ENCODE data around the gene BCL11B.
"Not testable (repeated sequence)": the region's sequence is repeated elsewhere in the genome, so short reads cannot be mapped to it uniquely, and the experiment has no call there.

The BCL11B gene

DNA sequence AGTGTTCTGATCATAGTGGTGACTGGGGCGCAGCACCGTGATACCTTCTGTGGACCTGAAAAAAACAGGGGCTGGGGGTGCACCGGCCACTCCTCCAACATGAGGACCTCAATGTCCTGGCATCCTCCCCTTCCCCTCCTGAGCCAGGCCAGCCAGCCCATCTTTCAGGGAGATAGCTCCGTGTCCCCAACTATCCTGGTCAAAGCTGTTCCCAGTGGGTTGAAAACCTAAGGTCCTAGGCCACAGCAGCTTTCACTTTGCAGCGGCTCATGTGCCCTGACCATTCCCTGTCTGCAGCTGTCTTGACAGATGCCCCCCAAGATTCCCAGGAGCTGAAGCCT is 75.7 kb downstream of the BCL11B start:
- no peak overlapping the region for H3K4me3 Mint-ChIP-seq

DNA sequence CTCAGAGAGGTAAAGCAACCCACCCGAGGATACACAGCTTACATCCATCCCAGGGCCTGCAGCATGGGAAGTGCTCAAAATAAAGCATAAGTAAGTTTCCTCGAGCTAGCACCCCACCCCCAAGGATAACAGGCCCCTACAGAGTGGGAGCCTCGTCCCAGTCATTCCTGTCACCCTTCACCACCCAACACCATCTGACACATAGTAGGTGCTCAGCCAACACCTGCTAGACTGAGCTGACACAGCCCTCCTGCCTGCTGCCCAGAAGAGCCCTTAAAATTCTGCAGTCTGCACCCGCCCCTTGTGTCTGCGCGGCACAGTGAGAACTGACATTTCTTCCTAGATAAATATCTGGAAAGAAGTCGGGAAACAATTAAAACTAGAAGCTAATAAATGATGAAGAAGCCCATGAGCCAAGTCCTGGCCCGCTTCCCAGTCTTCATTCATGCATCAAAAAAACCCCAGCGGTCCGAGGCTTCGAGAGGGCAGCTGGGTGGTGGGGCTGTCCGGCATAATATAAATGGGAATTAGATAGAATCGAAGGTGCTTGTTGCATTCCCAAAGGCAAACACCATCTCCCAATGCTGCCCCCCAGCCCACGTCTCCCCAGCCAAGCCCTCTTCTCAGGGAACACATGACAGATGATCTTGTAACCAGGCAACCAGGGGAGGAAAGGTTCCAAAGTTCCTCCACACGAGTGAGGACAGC is 76.2 kb downstream of the BCL11B start:
- Mint-ChIP-seq H3K27me3 (peaks cover 0 to 10% of the 10 kb centered on the region in 2 donors), H3K36me3 (no peaks in the 10 kb centered on the region), H3K4me1 (no peaks in the 10 kb centered on the region), H3K9me3 (no peaks in the 10 kb centered on the region), H3K4me3 (no peak overlapping the region), H3K27ac (no peak overlapping the region)
- ATAC-seq (replicated peaks) (no peak), DNase-seq (no peak)

More for the DNA sequence above, 75.7 kb downstream of the BCL11B start:
- DNase-seq (no peak), ATAC-seq (replicated peaks) (no peak)
- Mint-ChIP-seq H3K4me1 (no peaks in the 10 kb centered on the region), H3K36me3 (no peaks in the 10 kb centered on the region), H3K27ac (no peak overlapping the region), H3K9me3 (no peaks in the 10 kb centered on the region), H3K27me3 (peaks cover 0 to 7% of the 10 kb centered on the region in 2 donors)

GRCh38 chr14:99194736-99195135 is 77.3 kb downstream of the BCL11B start:
- H3K4me1 Mint-ChIP-seq, result no peaks in the 10 kb centered on the region
- ATAC-seq (replicated peaks) (no peak), DNase-seq (no peak)
- peaks cover 0 to 10% of the 10 kb centered on the region in 2 donors for H3K27me3 Mint-ChIP-seq
- H3K27ac Mint-ChIP-seq, result no peak overlapping the region
- H3K36me3 Mint-ChIP-seq, result no peaks in the 10 kb centered on the region
- H3K4me3 Mint-ChIP-seq, result no peak overlapping the region
- H3K9me3 Mint-ChIP-seq, result no peaks in the 10 kb centered on the region

DNA sequence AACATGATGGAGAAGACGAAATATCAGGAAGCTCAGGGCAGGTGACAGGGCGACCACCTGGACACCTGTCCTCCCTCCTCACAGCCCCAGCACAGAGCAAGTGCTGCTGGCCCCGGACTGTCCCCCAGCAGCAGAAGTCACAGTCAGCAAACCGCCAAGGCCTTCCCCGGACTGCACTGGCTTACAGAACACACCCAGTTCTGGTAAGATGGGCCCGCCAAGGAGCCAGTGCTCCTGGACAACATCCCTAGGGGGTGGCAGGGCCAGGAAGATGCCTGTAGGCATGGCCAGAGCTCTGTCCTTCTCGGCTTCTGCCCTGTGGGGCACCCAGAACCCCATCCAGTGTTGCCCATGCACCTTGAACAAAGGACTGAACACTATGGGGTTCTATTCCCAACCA is 77.9 kb downstream of the BCL11B start:
- ATAC-seq (replicated peaks), result no peak
- H3K36me3 Mint-ChIP-seq, result no peaks in the 10 kb centered on the region

DNA sequence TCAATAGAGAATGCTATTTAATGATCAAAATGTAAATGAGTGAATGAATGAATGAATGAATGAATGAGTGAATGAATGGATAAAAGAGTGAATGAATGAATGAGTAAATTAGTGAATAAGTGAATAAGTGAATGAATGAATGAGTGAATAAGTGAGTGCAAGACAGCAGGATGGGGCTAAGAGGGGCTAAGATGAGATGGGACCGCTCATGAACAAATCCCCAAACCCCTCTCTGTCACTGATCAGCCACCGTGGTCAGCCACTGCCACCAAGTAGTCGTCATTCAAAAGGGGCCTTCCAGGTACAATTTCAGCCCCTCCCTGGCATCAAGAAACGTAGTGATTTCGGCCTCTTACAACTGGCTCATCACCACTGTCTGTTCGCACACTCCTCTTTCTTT is 79.2 kb downstream of the BCL11B start:
- H3K4me3 Mint-ChIP-seq, result no peak overlapping the region
- ATAC-seq (replicated peaks) (no peak), DNase-seq (no peak)
- H3K27me3 Mint-ChIP-seq, result peaks cover 0 to 3% of the 10 kb centered on the region in 2 donors
- H3K9me3 Mint-ChIP-seq, result no peaks in the 10 kb centered on the region
- H3K4me1 Mint-ChIP-seq, result no peaks in the 10 kb centered on the region
- H3K36me3 Mint-ChIP-seq, result no peaks in the 10 kb centered on the region
- no peak overlapping the region for H3K27ac Mint-ChIP-seq

More for the DNA sequence above, 77.9 kb downstream of the BCL11B start:
- no peak for DNase-seq
- Mint-ChIP-seq H3K27me3 (peaks cover 0 to 10% of the 10 kb centered on the region in 2 donors), H3K27ac (no peak overlapping the region), H3K9me3 (no peaks in the 10 kb centered on the region), H3K4me1 (no peaks in the 10 kb centered on the region), H3K4me3 (no peak overlapping the region)

DNA sequence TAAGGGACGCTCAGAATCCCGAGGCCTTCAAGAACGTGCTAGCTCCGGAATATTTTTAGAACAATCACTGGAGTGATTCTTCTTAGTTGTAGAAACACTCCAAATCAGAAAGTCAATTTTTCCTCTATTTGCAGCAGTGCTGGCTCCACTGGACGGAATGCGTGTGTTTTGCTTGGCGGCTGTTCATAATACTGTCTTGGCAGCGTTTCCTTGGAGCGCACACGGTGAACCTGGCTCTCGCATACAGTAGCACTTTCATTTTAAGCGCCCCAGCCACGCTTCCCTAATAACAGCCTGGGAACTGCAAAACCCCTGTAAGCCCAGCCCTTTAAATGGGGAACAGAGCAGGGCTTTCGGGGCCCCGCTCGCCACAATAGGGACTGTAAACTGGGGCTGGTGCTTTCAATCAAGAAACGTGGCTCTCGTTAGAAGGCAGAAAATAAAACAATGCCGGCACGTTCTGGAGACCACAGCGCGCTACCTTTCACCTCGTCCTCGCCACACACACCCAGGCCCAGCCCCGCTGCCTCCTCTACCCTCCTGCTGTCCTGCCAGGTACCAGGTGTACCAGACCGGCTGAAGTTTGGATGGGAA is 79.9 kb downstream of the BCL11B start:
- Mint-ChIP-seq H3K4me3 (no peak overlapping the region), H3K36me3 (no peaks in the 10 kb centered on the region), H3K27me3 (peaks cover 0 to 3% of the 10 kb centered on the region in 2 donors), H3K4me1 (no peaks in the 10 kb centered on the region), H3K27ac (no peak overlapping the region), H3K9me3 (no peaks in the 10 kb centered on the region)
- no peak for ATAC-seq (replicated peaks)
- no peak for DNase-seq

DNA sequence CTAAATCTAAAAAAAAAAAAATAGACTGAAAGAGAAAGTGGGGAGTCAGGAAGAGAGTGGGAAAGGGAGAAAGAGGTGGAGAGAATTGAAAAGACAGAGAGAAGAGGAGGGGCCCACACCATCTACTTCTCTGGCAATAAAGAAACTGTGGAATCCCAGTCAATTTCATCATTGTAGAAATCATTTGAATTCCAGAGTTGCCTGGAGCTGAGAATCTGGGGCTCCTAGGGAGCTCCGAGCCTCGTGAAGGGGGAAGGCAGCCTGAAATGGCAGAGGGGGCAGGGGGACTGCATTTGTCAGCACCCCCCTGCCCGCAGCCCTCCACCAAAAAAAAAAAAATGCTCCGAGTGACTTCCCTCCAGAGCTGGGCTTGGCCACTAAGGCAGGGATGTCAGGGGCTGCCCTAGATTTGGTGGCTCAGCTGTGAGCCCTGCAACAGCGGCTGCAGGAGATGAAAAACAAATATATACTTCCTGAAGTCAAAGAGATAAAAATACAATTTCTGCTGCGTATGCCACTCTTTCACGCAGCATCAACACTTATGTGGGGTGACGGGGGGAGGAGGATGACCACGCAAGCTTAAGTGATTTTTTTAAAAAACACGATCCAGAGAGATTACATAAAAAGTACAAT is 80.5 kb downstream of the BCL11B start:
- no peak overlapping the region for H3K27ac Mint-ChIP-seq
- no peak for DNase-seq
- no peaks in the 10 kb centered on the region for H3K36me3 Mint-ChIP-seq
- H3K4me1 Mint-ChIP-seq, result no peaks in the 10 kb centered on the region
- no peak for ATAC-seq (replicated peaks)
- H3K9me3 Mint-ChIP-seq, result no peaks in the 10 kb centered on the region
- H3K4me3 Mint-ChIP-seq, result no peak overlapping the region
- H3K27me3 Mint-ChIP-seq, result peaks cover 0 to 3% of the 10 kb centered on the region in 2 donors

DNA sequence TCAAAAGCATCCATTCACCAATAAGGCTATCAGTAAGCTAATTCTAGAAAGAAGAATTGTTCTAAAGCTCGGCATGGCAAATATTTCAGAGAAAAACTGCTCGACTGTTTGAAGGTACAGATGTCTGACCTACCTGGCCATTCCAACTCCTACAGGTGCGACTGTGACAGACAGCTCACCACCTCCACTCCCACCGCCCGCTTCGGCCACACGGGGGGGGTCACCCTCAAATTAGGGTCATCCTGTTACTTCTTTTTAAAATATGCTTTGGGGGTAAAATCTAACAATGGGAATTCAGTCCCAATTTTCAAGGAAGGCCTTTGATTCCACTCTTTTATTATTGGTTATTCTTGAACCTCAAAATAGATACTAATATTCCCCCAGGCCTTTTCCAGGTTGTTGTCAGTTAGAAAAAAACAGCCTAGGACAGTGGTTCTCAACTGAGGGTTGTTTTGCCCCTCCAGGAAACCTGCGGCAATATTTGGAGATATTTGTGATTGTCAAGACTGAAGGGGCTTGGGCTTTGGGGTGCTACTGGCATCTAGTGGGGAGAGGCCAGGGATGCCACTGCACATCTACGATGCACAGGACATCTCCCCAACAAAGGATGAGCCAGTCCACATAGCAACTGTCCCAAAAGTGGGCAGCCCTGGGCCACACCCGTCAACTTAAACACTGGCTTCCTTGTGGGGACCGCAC is 81.2 kb downstream of the BCL11B start:
- ATAC-seq (replicated peaks) (no peak), DNase-seq (no peak)
- Mint-ChIP-seq H3K9me3 (peaks cover 0 to 1% of the 10 kb centered on the region in 2 donors), H3K4me1 (no peaks in the 10 kb centered on the region), H3K36me3 (no peaks in the 10 kb centered on the region), H3K4me3 (no peak overlapping the region), H3K27me3 (peaks cover 0 to 3% of the 10 kb centered on the region in 2 donors), H3K27ac (no peak overlapping the region)

GRCh38 chr14:99189201-99189801 is 82.7 kb downstream of the BCL11B start:
- no peaks in the 10 kb centered on the region for H3K36me3 Mint-ChIP-seq
- DNase-seq (no peak), ATAC-seq (replicated peaks) (no peak)
- H3K27me3 Mint-ChIP-seq, result peaks cover 0 to 3% of the 10 kb centered on the region in 2 donors
- H3K4me1 Mint-ChIP-seq, result no peaks in the 10 kb centered on the region
- no peak overlapping the region for H3K4me3 Mint-ChIP-seq
- H3K27ac Mint-ChIP-seq, result no peak overlapping the region
- peaks cover 0 to 1% of the 10 kb centered on the region in 2 donors for H3K9me3 Mint-ChIP-seq

DNA sequence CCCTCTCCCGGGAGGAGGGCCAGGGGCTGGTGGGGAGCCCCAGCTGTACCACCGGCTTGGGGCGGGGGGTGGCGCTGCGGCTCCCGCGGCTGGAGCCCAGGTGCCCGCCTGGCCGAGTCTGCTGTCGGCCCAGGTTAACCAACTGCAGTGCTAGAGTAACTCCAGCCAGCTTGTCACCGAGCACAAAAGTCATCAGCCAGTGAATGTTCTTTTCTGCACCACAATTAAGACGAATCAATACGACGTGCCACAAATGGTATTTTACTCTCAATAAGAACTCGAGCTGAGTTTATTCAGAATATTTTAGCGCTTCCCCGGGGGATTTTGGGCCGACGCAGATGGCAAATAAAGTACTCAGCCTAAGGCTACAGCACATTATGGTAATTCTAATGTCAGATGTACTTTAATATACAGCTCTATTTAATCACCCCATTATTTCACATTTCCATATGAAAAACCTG is 83.2 kb downstream of the BCL11B start:
- DNase-seq, result no peak
- H3K27me3 Mint-ChIP-seq, result peaks cover 0 to 3% of the 10 kb centered on the region in 2 donors
- H3K4me1 Mint-ChIP-seq, result no peaks in the 10 kb centered on the region
- H3K4me3 Mint-ChIP-seq, result no peak overlapping the region
- H3K9me3 Mint-ChIP-seq, result peaks cover 0 to 1% of the 10 kb centered on the region in 2 donors
- ATAC-seq (replicated peaks), result no peak
- no peaks in the 10 kb centered on the region for H3K36me3 Mint-ChIP-seq
- H3K27ac Mint-ChIP-seq, result no peak overlapping the region

- H3K9me3 Mint-ChIP-seq, result peaks cover 0 to 1% of the 10 kb centered on the region in 2 donors
- no peak overlapping the region for H3K27ac Mint-ChIP-seq
Observed at GRCh38 chr14:99187858-99188257, 84.1 kb downstream of the BCL11B start.

GRCh38 chr14:99186956-99187690 is 84.9 kb downstream of the BCL11B start:
- Mint-ChIP-seq H3K4me3 (no peak overlapping the region), H3K9me3 (peaks cover 0 to 1% of the 10 kb centered on the region in 2 donors), H3K27ac (no peak overlapping the region), H3K4me1 (no peaks in the 10 kb centered on the region), H3K36me3 (no peaks in the 10 kb centered on the region), H3K27me3 (peaks cover 0 to 3% of the 10 kb centered on the region in 2 donors)
- no peak for DNase-seq
- ATAC-seq (replicated peaks), result no peak

More at GRCh38 chr14:99187858-99188257, 84.1 kb downstream of the BCL11B start:
- H3K36me3 Mint-ChIP-seq, result no peaks in the 10 kb centered on the region
- H3K27me3 Mint-ChIP-seq, result peaks cover 0 to 3% of the 10 kb centered on the region in 2 donors
- no peak for DNase-seq
- no peaks in the 10 kb centered on the region for H3K4me1 Mint-ChIP-seq
- H3K4me3 Mint-ChIP-seq, result no peak overlapping the region
- no peak for ATAC-seq (replicated peaks)

DNA sequence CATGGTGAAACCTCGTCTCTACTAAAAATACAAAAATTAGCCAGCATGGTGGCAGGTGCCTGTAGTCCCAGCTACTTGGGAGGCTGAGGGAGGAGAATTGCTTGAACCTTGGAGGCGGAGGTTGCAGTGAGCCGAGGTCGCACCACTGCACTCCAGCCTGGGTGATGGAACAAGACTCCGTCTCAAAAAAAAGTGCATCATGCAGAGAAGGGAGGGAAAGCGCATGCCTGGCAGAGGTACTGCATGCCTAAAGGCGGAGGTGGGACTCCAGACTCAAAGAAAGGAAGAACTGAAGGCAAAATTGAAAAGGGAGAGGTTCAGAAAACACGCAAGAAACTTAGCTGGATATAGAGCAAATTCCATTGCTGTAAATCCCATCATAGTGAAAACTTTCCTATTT is 85.7 kb downstream of the BCL11B start:
- not testable (repeated sequence) for H3K27me3 Mint-ChIP-seq; H3K4me3 Mint-ChIP-seq; DNase-seq; H3K27ac Mint-ChIP-seq; H3K36me3 Mint-ChIP-seq; ATAC-seq (replicated peaks); H3K4me1 Mint-ChIP-seq; H3K9me3 Mint-ChIP-seq
